Neural crest cell (in vitro differentiated cells): Measurements from ENCODE around the gene GLIPR1L1. TPM values are rescaled to one million over a fixed set of nuclear protein-coding genes. Genes with fewer than 3 reads are reported as not detected.

ENCODE experiments used
- DNase-seq: peaks from one replicate; pipeline ENCODE4 v3.0.0; 2021; ENCODE audit warnings: low read depth, mixed read lengths, low spot score
- H3K27ac Mint-ChIP-seq: one replicate; pipeline ENCODE4 v1.8.0; 2021; ENCODE audit warnings: mild to moderate bottlenecking, mixed read lengths; ENCODE audit not compliant: unreplicated experiment
- H3K27me3 Mint-ChIP-seq: 2 replicates; pipeline ENCODE4 v1.8.0; 2021; ENCODE audit warnings: low read depth, mild to moderate bottlenecking, mixed read lengths
- H3K36me3 Mint-ChIP-seq: 2 replicates; pipeline ENCODE4 v1.8.0; 2021; ENCODE audit warnings: low read depth, mild to moderate bottlenecking, mixed read lengths
- H3K4me1 Mint-ChIP-seq: 2 replicates; pipeline ENCODE4 v1.8.0; 2021; ENCODE audit warnings: mixed read lengths
- H3K4me3 Mint-ChIP-seq: one replicate; pipeline ENCODE4 v1.8.0; 2021; ENCODE audit warnings: mild to moderate bottlenecking, mixed read lengths
- H3K9me3 Mint-ChIP-seq: 2 replicates; pipeline ENCODE4 v1.8.0; 2021; ENCODE audit warnings: mixed read lengths
- total RNA-seq: library from RNA; stranded (reverse); gene quantifications from 2 replicates; pipeline ENCODE4 v1.2.1, GENCODE V29; 2021
- TF ChIP-seq, protein P1 (sequence below): fragments of 200-600 bp; sonication (generic); conservative IDR thresholded peaks from 2 replicates; pipeline ENCODE4 v1.5.0; 2021; ENCODE audit warnings: antibody characterized with exemption, mild to moderate bottlenecking

GLIPR1L1 gene
- total RNA-seq, 1 donor from 2014 or later: not detected

- H3K4me3 Mint-ChIP-seq: no peak overlapping the region
- no peak for DNase-seq
- no peak overlapping the region for H3K27ac Mint-ChIP-seq
- peaks cover 11% of the 10 kb centered on the region for H3K9me3 Mint-ChIP-seq
- H3K36me3 Mint-ChIP-seq: no peaks in the 10 kb centered on the region
- H3K27me3 Mint-ChIP-seq: no peaks in the 10 kb centered on the region
- no peaks in the 10 kb centered on the region for H3K4me1 Mint-ChIP-seq
- TF ChIP-seq, protein P1, sequence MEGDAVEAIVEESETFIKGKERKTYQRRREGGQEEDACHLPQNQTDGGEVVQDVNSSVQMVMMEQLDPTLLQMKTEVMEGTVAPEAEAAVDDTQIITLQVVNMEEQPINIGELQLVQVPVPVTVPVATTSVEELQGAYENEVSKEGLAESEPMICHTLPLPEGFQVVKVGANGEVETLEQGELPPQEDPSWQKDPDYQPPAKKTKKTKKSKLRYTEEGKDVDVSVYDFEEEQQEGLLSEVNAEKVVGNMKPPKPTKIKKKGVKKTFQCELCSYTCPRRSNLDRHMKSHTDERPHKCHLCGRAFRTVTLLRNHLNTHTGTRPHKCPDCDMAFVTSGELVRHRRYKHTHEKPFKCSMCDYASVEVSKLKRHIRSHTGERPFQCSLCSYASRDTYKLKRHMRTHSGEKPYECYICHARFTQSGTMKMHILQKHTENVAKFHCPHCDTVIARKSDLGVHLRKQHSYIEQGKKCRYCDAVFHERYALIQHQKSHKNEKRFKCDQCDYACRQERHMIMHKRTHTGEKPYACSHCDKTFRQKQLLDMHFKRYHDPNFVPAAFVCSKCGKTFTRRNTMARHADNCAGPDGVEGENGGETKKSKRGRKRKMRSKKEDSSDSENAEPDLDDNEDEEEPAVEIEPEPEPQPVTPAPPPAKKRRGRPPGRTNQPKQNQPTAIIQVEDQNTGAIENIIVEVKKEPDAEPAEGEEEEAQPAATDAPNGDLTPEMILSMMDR: no peak
Measured at GRCh38 chr12:75374971-75375370, 40.5 kb downstream of the GLIPR1L1 start.

DNA sequence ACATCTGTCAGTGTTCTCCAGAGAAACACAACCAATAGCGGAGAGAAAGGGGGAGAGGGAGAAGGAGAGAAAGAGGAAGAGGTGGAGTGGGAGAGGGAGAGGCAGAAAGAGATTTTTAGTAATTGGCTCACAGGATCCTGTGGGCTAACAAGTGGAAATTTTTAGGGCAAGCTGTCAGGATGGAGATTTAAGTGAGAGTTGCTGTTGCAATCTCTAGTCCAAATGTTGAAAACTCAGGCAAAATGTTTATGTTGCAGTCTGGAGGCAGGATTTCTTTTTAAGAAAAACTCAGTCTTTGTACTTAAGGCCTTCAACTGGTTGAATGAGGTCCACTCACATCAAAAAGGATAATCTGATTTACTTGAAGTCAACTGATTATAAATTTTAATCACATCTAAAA, 43.9 kb downstream of the GLIPR1L1 start:
- H3K27me3 Mint-ChIP-seq: no peaks in the 10 kb centered on the region
- DNase-seq: no peak
- peaks cover 8% of the 10 kb centered on the region for H3K9me3 Mint-ChIP-seq
- no peak overlapping the region for H3K27ac Mint-ChIP-seq
- no peaks in the 10 kb centered on the region for H3K36me3 Mint-ChIP-seq
- no peak overlapping the region for H3K4me3 Mint-ChIP-seq
- TF ChIP-seq, protein P1: no peak
- H3K4me1 Mint-ChIP-seq: no peaks in the 10 kb centered on the region

GRCh38 chr12:75389061-75389460, 54.6 kb downstream of the GLIPR1L1 start:
- no peak overlapping the region for H3K4me3 Mint-ChIP-seq
- TF ChIP-seq, protein P1: no peak
- peaks cover 2% of the 10 kb centered on the region for H3K36me3 Mint-ChIP-seq
- H3K9me3 Mint-ChIP-seq: no peaks in the 10 kb centered on the region
- H3K27ac Mint-ChIP-seq: no peak overlapping the region
- DNase-seq: no peak
- peaks cover 36% of the 10 kb centered on the region for H3K4me1 Mint-ChIP-seq
- H3K27me3 Mint-ChIP-seq: no peaks in the 10 kb centered on the region

DNA sequence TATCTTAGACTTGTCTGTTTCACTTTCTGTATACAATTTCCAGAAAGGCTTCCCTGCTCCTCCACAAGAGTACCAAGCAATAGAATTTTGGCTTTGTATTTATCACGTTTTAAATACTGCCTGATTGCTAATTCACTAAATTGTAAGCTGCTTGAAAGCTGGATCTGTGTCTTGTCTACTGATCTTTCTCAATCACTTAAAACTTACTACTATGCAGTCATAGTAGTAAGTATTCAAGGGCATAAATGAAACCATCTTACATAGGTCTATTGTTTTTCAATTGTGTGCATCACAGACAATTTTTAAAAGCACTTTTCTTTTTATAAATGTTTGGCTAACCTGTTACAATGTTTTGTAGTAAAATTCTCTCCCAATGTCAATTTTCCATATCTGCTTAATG, 55.2 kb downstream of the GLIPR1L1 start:
- Mint-ChIP-seq H3K27ac (no peak overlapping the region), H3K4me3 (no peak overlapping the region), H3K27me3 (no peaks in the 10 kb centered on the region), H3K36me3 (peaks cover 2% of the 10 kb centered on the region), H3K4me1 (peaks cover 36% of the 10 kb centered on the region), H3K9me3 (no peaks in the 10 kb centered on the region)
- no peak for DNase-seq
- TF ChIP-seq, protein P1: no peak

- TF ChIP-seq, protein P1: no peak
- no peak for DNase-seq
- peak overlapping the region; percentile 93 for H3K4me3 Mint-ChIP-seq
- H3K36me3 Mint-ChIP-seq: peaks cover 2% of the 10 kb centered on the region
- no peaks in the 10 kb centered on the region for H3K27me3 Mint-ChIP-seq
- no peaks in the 10 kb centered on the region for H3K9me3 Mint-ChIP-seq
- no peak overlapping the region for H3K27ac Mint-ChIP-seq
- peaks cover 36% of the 10 kb centered on the region for H3K4me1 Mint-ChIP-seq
Measured at GRCh38 chr12:75390156-75390898, 55.9 kb downstream of the GLIPR1L1 start.
